ENCODE measurements around the gene PTGIS. TPM values are rescaled to one million over a fixed set of nuclear protein-coding genes. Genes with fewer than 3 reads are reported as not detected.

Gene PTGIS
- total and polyA plus RNA-seq, 2 donors (not counting 3 experiments of a cell fraction or from before 2014, with no cell fraction given), result 6.2 to 11.8 TPM

GRCh38 chr20:49471397-49471796, 96.5 kb downstream of the PTGIS start:
- H3K4me2 ChIP-seq (ENCODE audit: insufficient read depth, low read length), result no peak overlapping the region
- dilution Hi-C loops (cut with MboI; ENCODE audit: extremely low pct_ligation_motif_present, low sequenced_read_pairs) (no loop called here), intact Hi-C loops (cut with micrococcal nuclease) (no loop called here)
- no peaks in the 10 kb centered on the region for H3K9me1 ChIP-seq (replicated peaks; ENCODE audit: control insufficient read depth, extremely low read depth, insufficient read depth, low read length)
- no peaks in the 10 kb centered on the region for H3K36me3 ChIP-seq (ENCODE audit: control insufficient read depth in 2 of 2, extremely low read depth in 1 of 2, insufficient read depth in 2 of 2, low read length in 2 of 2)
- H3K79me2 ChIP-seq (ENCODE audit: control insufficient read depth, insufficient read depth, low read length), result no peaks in the 10 kb centered on the region
- ChIA-PET CTCF (interaction anchor here (1.1 kb wide), 1 partner anchor 13 kb away, joined by 4 read pairs; no protein-coding TSS in a partner anchor), POLR2A (no interaction called here)
- no peaks in the 10 kb centered on the region for H3K4me1 ChIP-seq (ENCODE audit: control insufficient read depth, extremely low read depth, insufficient read depth, low read length)
- H3K9ac ChIP-seq (replicated peaks; ENCODE audit: extremely low read depth, insufficient read depth, low read length), result no peak overlapping the region
- DNase-seq (ENCODE audit: low read depth, low spot score), result no peak
- H4K20me1 ChIP-seq (replicated peaks; ENCODE audit: control insufficient read depth, extremely low read depth, insufficient read depth, low read length), result no peaks in the 10 kb centered on the region
- H2AFZ ChIP-seq (ENCODE audit: low read depth, low read length), result no peak overlapping the region
- H3K4me3 ChIP-seq (replicated peaks in 1 of 3; ENCODE audit: insufficient read depth in 1 of 3, low read depth in 1 of 3, low read length in 3 of 3), result no peak overlapping the region
- BruUV-seq (replicated peaks), result no TSS peak
- no peak for FAIRE-seq
- H3K9me3 ChIP-seq (replicated peaks; ENCODE audit: control insufficient read depth, insufficient read depth, low read length), result no peaks in the 10 kb centered on the region
- TF ChIP-seq JUN (IDR thresholded peaks at IDR 0.05; ENCODE audit: borderline replicate concordance, insufficient read depth, insufficient read length, low read depth) (no peak), CTCF (IDR thresholded peaks at IDR 0.05; ENCODE audit: extremely low read depth in 1 of 2, insufficient read depth in 1 of 2, low read depth in 1 of 2, low read length in 2 of 2) (no peak), MYC (IDR thresholded peaks at IDR 0.05; ENCODE audit: low read depth, low read length) (no peak), GATA2 (IDR thresholded peaks at IDR 0.05; ENCODE audit: insufficient read depth, insufficient read length, low read depth, low read length) (no peak), POLR2AphosphoS5 (IDR thresholded peaks at IDR 0.05; ENCODE audit: insufficient read depth, low read depth, low read length) (no peak), POLR2A (IDR thresholded peaks at IDR 0.05; ENCODE audit: low read depth, low read length) (no peak), MAX (IDR thresholded peaks at IDR 0.05; ENCODE audit: insufficient read depth, insufficient read length) (no peak), EZH2 (IDR thresholded peaks at IDR 0.05; ENCODE audit: borderline replicate concordance, low read depth, low read length, severe bottlenecking) (no peak), FOS (IDR thresholded peaks at IDR 0.05; ENCODE audit: borderline replicate concordance, insufficient read depth, low read length) (no peak)
- H3K27me3 ChIP-seq (ENCODE audit: control insufficient read depth in 2 of 2, insufficient read depth in 2 of 2, low read length in 2 of 2), result peaks cover 7 to 22% of the 10 kb centered on the region in 2 experiments
- H3K27ac ChIP-seq (ENCODE audit: insufficient read depth, low read depth, low read length), result no peak overlapping the region
